ENCODE results near the gene DIPK1B. TPM values are rescaled to one million over a fixed set of nuclear protein-coding genes. Genes with fewer than 3 reads are reported as not detected.

The DIPK1B gene
- polyA plus RNA-seq, 1 of the 3 experiments (the other 2 are of a cell fraction) = 24.5 TPM

DNA sequence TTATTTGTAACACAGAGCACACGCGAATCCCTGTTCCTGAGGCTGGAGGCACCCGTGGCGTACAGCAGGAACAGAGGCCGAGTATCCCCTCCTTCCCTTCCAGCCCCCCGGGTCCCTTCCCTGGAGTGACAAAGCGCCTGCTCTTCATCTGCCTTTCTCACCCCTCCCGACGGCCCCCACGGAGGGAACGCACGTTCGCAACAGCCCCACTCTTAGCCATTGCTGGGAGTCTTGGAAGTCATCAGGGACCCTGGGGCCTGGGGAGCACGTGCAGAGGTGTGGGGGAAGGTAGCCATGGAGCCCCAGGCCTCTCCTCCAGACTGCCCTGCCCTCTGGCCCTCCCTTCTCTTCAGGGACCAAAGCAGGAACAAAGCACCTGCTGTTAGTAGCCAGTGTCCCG lies 27.6 kb upstream of the DIPK1B start:
- no peak overlapping the region for H2AFZ ChIP-seq (ENCODE audit: low read depth)
- no peak for TF ChIP-seq NFIC (IDR thresholded peaks at IDR 0.05; ENCODE audit: borderline replicate concordance)
- TF ChIP-seq TAF1 (IDR thresholded peaks at IDR 0.05; ENCODE audit: borderline replicate concordance, low read depth, low read length) = no peak
- no peak for TF ChIP-seq FOSL2 (IDR thresholded peaks at IDR 0.05; ENCODE audit: borderline replicate concordance, low read depth)
- TF ChIP-seq ELF1 (IDR thresholded peaks at IDR 0.05) = no peak
- no peak for TF ChIP-seq GABPA (IDR thresholded peaks at IDR 0.05; ENCODE audit: low read depth)
- TF ChIP-seq CHD2 (IDR thresholded peaks at IDR 0.05; ENCODE audit: low read length, partially characterized antibody) = no peak
- no peak for TF ChIP-seq EZH2phosphoT487 (IDR thresholded peaks at IDR 0.05; ENCODE audit: borderline replicate concordance, low read depth)
- no peak for TF ChIP-seq GATA2 (CRISPR knock-in tag; IDR thresholded peaks at IDR 0.05)
- TF ChIP-seq, protein P1, sequence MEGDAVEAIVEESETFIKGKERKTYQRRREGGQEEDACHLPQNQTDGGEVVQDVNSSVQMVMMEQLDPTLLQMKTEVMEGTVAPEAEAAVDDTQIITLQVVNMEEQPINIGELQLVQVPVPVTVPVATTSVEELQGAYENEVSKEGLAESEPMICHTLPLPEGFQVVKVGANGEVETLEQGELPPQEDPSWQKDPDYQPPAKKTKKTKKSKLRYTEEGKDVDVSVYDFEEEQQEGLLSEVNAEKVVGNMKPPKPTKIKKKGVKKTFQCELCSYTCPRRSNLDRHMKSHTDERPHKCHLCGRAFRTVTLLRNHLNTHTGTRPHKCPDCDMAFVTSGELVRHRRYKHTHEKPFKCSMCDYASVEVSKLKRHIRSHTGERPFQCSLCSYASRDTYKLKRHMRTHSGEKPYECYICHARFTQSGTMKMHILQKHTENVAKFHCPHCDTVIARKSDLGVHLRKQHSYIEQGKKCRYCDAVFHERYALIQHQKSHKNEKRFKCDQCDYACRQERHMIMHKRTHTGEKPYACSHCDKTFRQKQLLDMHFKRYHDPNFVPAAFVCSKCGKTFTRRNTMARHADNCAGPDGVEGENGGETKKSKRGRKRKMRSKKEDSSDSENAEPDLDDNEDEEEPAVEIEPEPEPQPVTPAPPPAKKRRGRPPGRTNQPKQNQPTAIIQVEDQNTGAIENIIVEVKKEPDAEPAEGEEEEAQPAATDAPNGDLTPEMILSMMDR (IDR thresholded peaks at IDR 0.05) = no peak
- TF ChIP-seq TCF12 (IDR thresholded peaks at IDR 0.05) = no peak
- TF ChIP-seq, protein P2, sequence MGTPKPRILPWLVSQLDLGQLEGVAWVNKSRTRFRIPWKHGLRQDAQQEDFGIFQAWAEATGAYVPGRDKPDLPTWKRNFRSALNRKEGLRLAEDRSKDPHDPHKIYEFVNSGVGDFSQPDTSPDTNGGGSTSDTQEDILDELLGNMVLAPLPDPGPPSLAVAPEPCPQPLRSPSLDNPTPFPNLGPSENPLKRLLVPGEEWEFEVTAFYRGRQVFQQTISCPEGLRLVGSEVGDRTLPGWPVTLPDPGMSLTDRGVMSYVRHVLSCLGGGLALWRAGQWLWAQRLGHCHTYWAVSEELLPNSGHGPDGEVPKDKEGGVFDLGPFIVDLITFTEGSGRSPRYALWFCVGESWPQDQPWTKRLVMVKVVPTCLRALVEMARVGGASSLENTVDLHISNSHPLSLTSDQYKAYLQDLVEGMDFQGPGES (IDR thresholded peaks at IDR 0.05; ENCODE audit: low read depth, low read length) = no peak
- no peaks in the 10 kb centered on the region for H3K9me2 ChIP-seq
- no peak overlapping the region for H3K4me3 ChIP-seq (ENCODE audit: low read depth in 2 of 2, low read length in 1 of 2)
- 0 out of 2 replicates have a peak overlapping the region, but pooled peaks have one; percentile 100 for H3K4me2 ChIP-seq
- H3K4me1 ChIP-seq (ENCODE audit: control insufficient read depth in 1 of 2, insufficient read depth in 2 of 2, low read depth in 1 of 2, low read length in 1 of 2) = peaks cover 4 to 22% of the 10 kb centered on the region in 2 experiments; a peak in 2 of 4 replicates
- DNase-seq = no peak
- ChIA-PET POLR2A (no interaction called here), CTCF (interaction anchor here (0.6 to 8.5 kb wide), 3 partner anchors 12 to 244 kb away, joined by 3 to 90 read pairs (median 10); no protein-coding TSS in a partner anchor)
- H3K79me2 ChIP-seq (ENCODE audit: insufficient read depth) = peaks cover 22% of the 10 kb centered on the region
- no peaks in the 10 kb centered on the region for H3K27me3 ChIP-seq (ENCODE audit: insufficient read depth)
- no peaks in the 10 kb centered on the region for H3F3A ChIP-seq (replicated peaks; ENCODE audit: insufficient read depth)
- peaks cover 10% of the 10 kb centered on the region; the same call in 1 of the 2 replicates for H4K20me1 ChIP-seq (ENCODE audit: insufficient read depth)
- H3K9me3 ChIP-seq = no peaks in the 10 kb centered on the region
- H3K36me3 ChIP-seq (replicated peaks in 1 of 2; ENCODE audit: control insufficient read depth in 1 of 2, insufficient read depth in 2 of 2, low read length in 1 of 2) = no peaks in the 10 kb centered on the region
- H3K27ac ChIP-seq (ENCODE audit: low read depth in 2 of 2, low read length in 1 of 2) = no peak overlapping the region
- H3K9ac ChIP-seq = no peak overlapping the region
- WGBS (ENCODE audit: low lambda C conversion rate) = 93% methylated on average over 14 of the region's 15 CpGs

DNA sequence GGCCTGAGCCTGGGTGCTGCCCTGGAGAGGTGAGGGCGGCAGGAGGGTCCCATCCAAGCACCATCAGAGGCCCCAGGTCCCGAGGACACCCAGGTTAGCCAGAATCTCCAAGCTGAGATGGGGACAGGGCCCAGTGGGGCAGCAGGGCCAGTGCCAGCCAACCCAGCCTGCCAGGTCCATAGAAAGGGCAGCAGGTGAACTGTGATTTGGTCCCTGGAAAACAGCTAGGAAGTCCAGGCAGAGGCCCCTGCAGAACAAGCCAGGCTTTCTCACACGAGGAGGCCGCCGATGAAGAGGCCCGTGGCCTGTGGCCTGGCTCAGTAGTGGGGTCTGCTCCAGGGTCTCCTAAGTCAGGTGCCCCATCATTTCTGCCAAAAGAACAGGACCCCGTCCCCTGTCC lies 27.2 kb upstream of the DIPK1B start:
- Histone ChIP-seq H3K9me2 (no peaks in the 10 kb centered on the region), H3F3A (replicated peaks; ENCODE audit: insufficient read depth) (no peaks in the 10 kb centered on the region), H4K20me1 (ENCODE audit: insufficient read depth) (peaks cover 7% of the 10 kb centered on the region; the same call in 1 of the 2 replicates), H3K4me2 (peak overlapping the region; percentile 100), H3K36me3 (replicated peaks in 1 of 2; ENCODE audit: control insufficient read depth in 1 of 2, insufficient read depth in 2 of 2, low read length in 1 of 2) (no peaks in the 10 kb centered on the region), H3K27me3 (ENCODE audit: insufficient read depth) (no peaks in the 10 kb centered on the region), H2AFZ (ENCODE audit: low read depth) (no peak overlapping the region), H3K27ac (ENCODE audit: low read depth in 2 of 2, low read length in 1 of 2) (no peak overlapping the region), H3K4me3 (ENCODE audit: low read depth in 2 of 2, low read length in 1 of 2) (no peak overlapping the region), H3K9ac (no peak overlapping the region), H3K9me3 (no peaks in the 10 kb centered on the region), H3K4me1 (ENCODE audit: control insufficient read depth in 1 of 2, insufficient read depth in 2 of 2, low read depth in 1 of 2, low read length in 1 of 2) (peaks cover 4 to 19% of the 10 kb centered on the region in 2 experiments; a peak in 2 of 4 replicates), H3K79me2 (ENCODE audit: insufficient read depth) (peaks cover 22% of the 10 kb centered on the region)
- no peak for DNase-seq
- CTCF ChIA-PET = interaction anchor here (1.0 to 8.5 kb wide), 5 partner anchors 9 to 44 kb away, joined by 3 to 90 read pairs (median 9); no protein-coding TSS in a partner anchor
- no CpG with 5 or more reads among the region's 7 CpGs for WGBS (ENCODE audit: low lambda C conversion rate)
- POLR2A ChIA-PET = no interaction called here
- TF ChIP-seq TAF1 (IDR thresholded peaks at IDR 0.05; ENCODE audit: borderline replicate concordance, low read depth, low read length) (no peak), RXRA (IDR thresholded peaks at IDR 0.05; ENCODE audit: borderline replicate concordance, low read depth) (no peak), POLR2AphosphoS5 (IDR thresholded peaks at IDR 0.05; ENCODE audit: low read depth, low read length) (no peak), MXI1 (IDR thresholded peaks at IDR 0.05; ENCODE audit: low read depth, low read length) (no peak), FOSL2 (IDR thresholded peaks at IDR 0.05; ENCODE audit: borderline replicate concordance, low read depth) (no peak), RAD21 (IDR thresholded peaks at IDR 0.05; ENCODE audit: low read length) (no peak), TEAD4 (IDR thresholded peaks at IDR 0.05; ENCODE audit: borderline replicate concordance, insufficient read depth) (no peak), NRF1 (IDR thresholded peaks at IDR 0.05; ENCODE audit: low read depth, low read length) (no peak), FOXJ3 (CRISPR knock-in tag; IDR thresholded peaks at IDR 0.05) (no peak)
- TF ChIP-seq, protein P1 (IDR thresholded peaks at IDR 0.05) = no peak
- TF ChIP-seq, protein P3, sequence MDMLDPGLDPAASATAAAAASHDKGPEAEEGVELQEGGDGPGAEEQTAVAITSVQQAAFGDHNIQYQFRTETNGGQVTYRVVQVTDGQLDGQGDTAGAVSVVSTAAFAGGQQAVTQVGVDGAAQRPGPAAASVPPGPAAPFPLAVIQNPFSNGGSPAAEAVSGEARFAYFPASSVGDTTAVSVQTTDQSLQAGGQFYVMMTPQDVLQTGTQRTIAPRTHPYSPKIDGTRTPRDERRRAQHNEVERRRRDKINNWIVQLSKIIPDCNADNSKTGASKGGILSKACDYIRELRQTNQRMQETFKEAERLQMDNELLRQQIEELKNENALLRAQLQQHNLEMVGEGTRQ (IDR thresholded peaks at IDR 0.05; ENCODE audit: borderline replicate concordance, low read depth, low read length) = no peak
- TF ChIP-seq, protein P4, sequence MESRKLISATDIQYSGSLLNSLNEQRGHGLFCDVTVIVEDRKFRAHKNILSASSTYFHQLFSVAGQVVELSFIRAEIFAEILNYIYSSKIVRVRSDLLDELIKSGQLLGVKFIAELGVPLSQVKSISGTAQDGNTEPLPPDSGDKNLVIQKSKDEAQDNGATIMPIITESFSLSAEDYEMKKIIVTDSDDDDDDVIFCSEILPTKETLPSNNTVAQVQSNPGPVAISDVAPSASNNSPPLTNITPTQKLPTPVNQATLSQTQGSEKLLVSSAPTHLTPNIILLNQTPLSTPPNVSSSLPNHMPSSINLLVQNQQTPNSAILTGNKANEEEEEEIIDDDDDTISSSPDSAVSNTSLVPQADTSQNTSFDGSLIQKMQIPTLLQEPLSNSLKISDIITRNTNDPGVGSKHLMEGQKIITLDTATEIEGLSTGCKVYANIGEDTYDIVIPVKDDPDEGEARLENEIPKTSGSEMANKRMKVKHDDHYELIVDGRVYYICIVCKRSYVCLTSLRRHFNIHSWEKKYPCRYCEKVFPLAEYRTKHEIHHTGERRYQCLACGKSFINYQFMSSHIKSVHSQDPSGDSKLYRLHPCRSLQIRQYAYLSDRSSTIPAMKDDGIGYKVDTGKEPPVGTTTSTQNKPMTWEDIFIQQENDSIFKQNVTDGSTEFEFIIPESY (IDR thresholded peaks at IDR 0.05; ENCODE audit: borderline replicate concordance, low read depth) = no peak

Measured in SK-N-SH (cell line).